Suppressor macrophage treated with lipopolysaccharide for 1 hour (primary cell): ENCODE results near the gene IL17RE.

ENCODE experiments used
- DNase-seq, 3 donors: peaks; one replicate each; pipeline ENCODE4 v3.0.0-alpha.2; 2020 to 2022

The IL17RE gene

DNA sequence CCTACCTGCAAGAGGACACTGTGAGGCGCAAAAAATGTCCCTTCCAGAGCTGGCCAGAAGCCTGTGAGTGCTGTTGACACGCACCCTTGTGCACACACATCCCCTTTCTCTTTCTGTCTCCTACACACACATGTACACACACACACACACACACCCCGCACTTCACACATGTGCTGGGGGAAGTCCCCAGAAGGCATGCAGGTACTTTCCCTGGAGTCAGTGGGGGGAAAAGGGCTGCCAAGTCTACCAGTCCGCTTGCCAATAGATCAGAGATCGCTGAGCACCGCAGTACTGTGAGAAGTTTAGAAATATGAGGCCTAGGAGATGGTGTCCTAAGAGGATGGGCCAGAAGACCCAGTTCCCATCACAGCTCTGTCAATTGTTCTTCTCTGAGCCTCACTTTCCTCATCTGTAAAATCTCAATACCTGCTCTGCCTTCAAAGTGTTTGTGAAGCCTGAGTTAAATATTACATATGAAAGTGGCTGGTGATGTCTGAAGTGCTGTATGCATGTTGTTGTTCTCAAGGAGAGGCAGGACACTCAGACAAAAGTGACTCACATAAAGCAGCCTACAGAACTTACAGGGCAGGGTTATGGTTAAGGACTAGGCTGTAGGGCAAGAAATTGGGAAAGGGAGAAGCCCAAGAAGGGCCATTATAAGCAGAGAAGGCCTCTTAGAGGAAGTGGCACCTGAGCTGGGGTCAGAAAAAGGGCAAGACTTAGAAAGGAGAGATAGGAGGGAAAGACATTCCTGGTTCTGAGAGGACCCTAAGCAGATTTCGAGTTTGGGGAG, 6.8 kb downstream of the IL17RE start:
- DNase-seq: no peak

DNA sequence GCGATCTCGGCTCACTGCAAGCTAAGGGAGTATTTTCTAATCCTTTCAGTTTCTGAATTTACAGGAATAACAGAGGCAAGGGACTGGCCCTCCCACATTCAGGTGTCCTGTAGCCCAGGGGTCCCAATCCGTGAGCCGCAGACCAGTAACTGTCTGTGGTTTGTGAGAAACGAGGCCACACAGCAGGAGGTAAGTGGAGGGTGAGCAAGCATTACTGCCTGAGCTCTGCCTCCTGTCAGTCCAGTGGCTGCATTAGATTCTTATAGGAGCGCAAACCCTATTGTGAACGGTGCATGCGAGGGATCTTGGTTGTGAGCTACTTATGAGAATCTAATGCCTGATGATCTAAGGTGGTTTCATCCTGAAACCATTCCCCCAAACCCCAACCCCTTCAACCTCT, 9.2 kb downstream of the IL17RE start:
- DNase-seq: no peak

- DNase-seq: no peak
Measured at GRCh38 chr3:9912294-9912935, 9.8 kb downstream of the IL17RE start.

DNA sequence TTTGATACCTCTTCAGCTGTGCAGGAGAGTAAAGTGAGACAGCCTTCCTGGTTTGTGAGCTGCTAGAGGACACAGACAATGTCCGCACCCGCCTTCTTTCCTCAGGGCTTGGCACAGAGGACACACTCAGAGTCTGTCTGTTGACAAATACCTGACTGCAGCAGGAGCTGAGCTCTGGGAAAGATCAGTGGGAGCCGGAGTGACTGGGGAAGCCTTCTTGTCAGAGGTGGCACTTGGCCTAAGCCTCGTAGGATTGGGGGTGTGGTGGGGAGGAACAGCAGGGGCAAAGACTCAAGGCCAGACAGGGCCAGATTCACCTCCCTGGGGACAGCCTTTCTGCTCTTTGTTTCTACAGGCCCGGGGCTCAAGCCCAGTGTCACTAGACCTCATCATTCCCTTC, 11.0 kb downstream of the IL17RE start:
- DNase-seq: no peak

GRCh38 chr3:9914011-9914410, 11.4 kb downstream of the IL17RE start:
- DNase-seq: no peak

DNA sequence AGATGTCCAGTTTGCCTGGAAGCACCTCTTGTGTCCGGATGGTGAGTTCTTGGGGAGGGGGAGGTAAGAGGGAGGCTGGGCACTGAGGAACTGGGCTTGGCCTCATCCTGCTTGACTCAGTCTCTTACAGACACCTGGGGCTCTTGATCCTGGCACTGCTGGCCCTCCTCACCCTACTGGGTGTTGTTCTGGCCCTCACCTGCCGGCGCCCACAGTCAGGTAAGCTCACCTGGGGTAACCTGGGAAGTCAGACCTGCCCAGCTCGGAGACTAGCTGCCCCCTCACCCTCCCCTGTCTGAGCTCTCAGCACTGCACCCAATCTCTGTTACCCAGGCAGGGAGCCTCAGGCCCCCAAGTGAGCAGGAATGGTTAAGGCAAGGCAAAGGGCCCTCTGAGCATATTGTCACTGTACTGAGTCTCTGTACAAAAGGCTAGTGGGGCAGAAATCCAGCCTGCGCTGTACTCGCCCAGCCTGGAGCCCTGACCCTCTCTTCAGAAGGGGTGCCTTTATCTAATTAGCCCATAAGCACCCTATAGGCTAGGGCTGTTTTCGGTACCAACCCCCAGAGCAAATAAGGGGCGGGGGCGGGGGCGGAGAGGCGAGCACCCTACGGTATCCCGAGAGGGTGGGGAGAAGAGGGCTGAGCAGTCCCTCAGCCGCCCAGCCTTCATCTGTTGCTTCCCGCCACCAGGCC, 12.1 kb downstream of the IL17RE start:
- no peak for DNase-seq

DNA sequence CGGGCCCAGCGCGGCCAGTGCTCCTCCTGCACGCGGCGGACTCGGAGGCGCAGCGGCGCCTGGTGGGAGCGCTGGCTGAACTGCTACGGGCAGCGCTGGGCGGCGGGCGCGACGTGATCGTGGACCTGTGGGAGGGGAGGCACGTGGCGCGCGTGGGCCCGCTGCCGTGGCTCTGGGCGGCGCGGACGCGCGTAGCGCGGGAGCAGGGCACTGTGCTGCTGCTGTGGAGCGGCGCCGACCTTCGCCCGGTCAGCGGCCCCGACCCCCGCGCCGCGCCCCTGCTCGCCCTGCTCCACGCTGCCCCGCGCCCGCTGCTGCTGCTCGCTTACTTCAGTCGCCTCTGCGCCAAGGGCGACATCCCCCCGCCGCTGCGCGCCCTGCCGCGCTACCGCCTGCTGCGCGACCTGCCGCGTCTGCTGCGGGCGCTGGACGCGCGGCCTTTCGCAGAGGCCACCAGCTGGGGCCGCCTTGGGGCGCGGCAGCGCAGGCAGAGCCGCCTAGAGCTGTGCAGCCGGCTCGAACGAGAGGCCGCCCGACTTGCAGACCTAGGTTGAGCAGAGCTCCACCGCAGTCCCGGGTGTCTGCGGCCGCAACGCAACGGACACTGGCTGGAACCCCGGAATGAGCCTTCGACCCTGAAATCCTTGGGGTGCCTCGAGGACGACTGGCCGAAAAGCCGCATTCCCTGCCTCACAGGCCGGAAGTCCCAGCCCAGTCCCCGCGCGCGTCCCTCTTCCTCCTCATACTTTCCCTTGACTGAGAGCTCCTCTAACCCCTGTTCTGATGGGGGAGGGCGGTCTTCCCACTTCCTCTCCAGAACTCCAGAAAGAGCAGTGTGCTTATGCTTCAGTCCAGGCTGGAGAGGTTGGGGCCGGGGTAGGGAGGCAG, 12.8 kb downstream of the IL17RE start:
- peak; percentile 66 to 88 (median 77) for DNase-seq

- peak in 1 of 3 donors; percentile 17 for DNase-seq
Measured at GRCh38 chr3:9916346-9916733, 13.7 kb downstream of the IL17RE start.

DNA sequence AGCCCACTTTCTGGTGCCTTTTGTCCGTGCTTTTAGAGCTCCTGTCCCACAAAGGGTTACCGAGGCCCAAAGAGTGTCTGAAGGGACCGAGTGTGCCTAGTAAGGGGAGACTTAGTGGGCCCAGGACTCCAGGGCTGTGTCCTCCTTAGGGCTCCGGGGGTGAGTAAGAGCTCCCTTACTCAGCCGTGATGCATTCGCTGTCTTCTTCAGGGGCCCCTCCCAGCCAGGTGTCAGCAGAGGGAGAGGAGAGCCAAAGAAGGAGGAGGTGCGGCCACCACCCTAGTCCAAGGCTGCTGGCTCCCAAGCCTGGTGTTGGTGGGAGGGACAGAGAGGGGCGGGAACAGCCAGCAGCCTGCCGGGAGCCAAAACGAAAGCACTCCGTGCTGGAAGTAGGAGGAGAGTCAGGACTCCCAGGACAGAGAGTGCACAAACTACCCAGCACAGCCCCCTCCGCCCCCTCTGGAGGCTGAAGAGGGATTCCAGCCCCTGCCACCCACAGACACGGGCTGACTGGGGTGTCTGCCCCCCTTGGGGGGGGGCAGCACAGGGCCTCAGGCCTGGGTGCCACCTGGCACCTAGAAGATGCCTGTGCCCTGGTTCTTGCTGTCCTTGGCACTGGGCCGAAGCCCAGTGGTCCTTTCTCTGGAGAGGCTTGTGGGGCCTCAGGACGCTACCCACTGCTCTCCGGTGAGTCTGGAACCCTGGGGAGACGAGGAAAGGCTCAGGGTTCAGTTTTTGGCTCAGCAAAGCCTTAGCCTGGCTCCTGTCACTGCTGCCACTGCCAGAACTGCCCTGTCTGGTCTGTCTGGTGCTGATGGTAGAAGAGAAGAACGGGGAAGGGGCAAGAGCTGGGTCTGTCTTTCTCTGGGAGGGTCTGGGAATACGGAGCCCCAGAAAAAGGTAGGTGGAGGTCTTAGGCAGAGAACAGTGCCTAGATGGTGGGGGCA, 14.4 kb downstream of the IL17RE start, which contains the start of gene IL17RC:
IL17RC (plus strand) TSS at position 365 of the 947 bp plus-strand sequence; CDS start at position 583, 218 bp downstream.
- peak; percentile 76 to 87 (median 78) for DNase-seq

- no peak for DNase-seq
Measured at GRCh38 chr3:9917820-9918219, 15.2 kb downstream of the IL17RE start.

GRCh38 chr3:9918261-9919038, 15.8 kb downstream of the IL17RE start:
- DNase-seq: no peak

GRCh38 chr3:9928158-9928557, 25.5 kb downstream of the IL17RE start:
- no peak for DNase-seq

- DNase-seq: peak in 1 of 3 donors; percentile 20
Measured at GRCh38 chr3:9930804-9931418, 28.3 kb downstream of the IL17RE start.

GRCh38 chr3:9932535-9932842, 29.8 kb downstream of the IL17RE start:
- no peak for DNase-seq

GRCh38 chr3:9932843-9933560, 30.4 kb downstream of the IL17RE start:
- peak; percentile 89 to 93 (median 90) for DNase-seq

DNA sequence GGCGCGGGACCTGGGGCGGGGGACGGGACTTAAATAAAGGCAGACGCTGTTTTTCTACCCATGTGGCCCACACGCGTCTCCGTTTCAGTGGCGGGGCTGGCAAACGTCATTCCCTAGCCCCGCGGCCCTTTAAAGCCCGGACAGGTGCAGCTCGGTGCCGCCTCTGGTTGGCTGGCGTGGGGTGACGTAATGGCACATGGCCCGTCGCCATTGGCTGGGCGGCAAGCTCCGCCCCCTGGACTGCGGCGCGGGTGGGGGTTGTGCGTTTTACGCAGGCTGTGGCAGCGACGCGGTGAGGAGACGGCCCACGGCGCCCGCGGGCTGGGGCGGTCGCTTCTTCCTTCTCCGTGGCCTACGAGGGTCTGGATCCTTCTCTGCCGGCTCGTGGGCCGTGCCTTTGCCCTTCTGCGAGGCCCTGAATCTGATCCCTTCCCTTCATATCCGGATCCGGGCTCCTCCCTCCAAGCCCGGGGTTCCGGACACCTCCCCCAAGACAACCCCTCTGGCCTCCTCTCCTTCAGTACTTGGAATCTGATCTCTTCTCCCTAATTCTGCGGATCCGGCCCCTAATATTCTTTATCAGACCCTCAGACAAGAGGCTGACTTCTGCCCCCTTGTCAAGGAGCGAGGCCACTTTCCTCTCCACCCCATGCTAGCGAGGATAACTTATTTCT, 31.1 kb downstream of the IL17RE start, which contains the start of gene CRELD1:
CRELD1 (plus strand) TSS at position 274 of the 674 bp plus-strand sequence. CDS start 605 bp downstream, outside the sequence.
- DNase-seq: peak; percentile 97 to 98 (median 97)

DNA sequence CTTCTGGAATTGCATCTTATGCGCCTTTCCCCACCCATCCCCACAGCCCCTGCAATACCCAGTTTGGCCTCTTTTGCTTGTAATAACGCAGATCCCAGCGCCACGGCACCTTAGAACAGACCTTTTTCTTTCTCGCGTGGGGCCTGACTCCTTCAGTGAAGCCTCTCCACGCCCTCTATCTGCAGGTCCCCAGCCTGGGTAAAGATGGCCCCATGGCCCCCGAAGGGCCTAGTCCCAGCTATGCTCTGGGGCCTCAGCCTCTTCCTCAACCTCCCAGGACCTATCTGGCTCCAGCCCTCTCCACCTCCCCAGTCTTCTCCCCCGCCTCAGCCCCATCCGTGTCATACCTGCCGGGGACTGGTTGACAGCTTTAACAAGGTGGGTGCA, 31.6 kb downstream of the IL17RE start:
- DNase-seq: peak in 1 of 3 donors; percentile 29

GRCh38 chr3:9934993-9935392, 32.3 kb downstream of the IL17RE start:
- DNase-seq: no peak
